Neutrophil (primary cell): ENCODE measurements around the gene SUMF1.

Experiments
- H3K27ac ChIP-seq: fragments of 200-600 bp; sonication (generic); 2 replicates; pipeline ENCODE4 v1.5.1; 2016; ENCODE audit warnings: mild to moderate bottlenecking, moderate library complexity
- H3K27me3 ChIP-seq: fragments of 200-600 bp; sonication (generic); 2 replicates; pipeline ENCODE4 v1.6.0; 2016; ENCODE audit warnings: mild to moderate bottlenecking
- H3K36me3 ChIP-seq: fragments of 200-600 bp; sonication (generic); 2 replicates; pipeline ENCODE4 v1.5.1; 2017
- H3K4me1 ChIP-seq, 2 experiments: fragments of 200-600 bp in 1 of 2; sonication (generic) in 1 of 2; 1 replicate in 1 of 2; 2 replicates in 1 of 2; pipeline versions ENCODE4 v1.5.1 to v1.6.1; 2013 to 2016; ENCODE audit warnings: low read depth in 1 of 2, low read length in 1 of 2, mild to moderate bottlenecking in 1 of 2, moderate library complexity in 1 of 2; ENCODE audit not compliant: control insufficient read depth in 1 of 2, insufficient read depth in 1 of 2
- H3K4me3 ChIP-seq, 2 experiments: fragments of 200-600 bp in 1 of 2; sonication (generic) in 1 of 2; 1 replicate in 1 of 2; 2 replicates in 1 of 2; pipeline ENCODE4 v1.5.1; 2013 to 2016; ENCODE audit warnings: low read depth in 1 of 2, low read length in 1 of 2, mild to moderate bottlenecking in 1 of 2, moderate library complexity in 1 of 2
- H3K9me3 ChIP-seq: fragments of 200-600 bp; sonication (generic); 2 replicates; pipeline ENCODE4 v1.5.1; 2016
- CTCF ChIP-seq: fragments of 200-600 bp; sonication (generic); IDR thresholded peaks from 2 replicates; pipeline ENCODE4 v1.5.1; 2016; ENCODE audit warnings: antibody characterized with exemption

Gene SUMF1

GRCh38 chr3:4417449-4417848 lies 49.6 kb downstream of the SUMF1 start:
- TF ChIP-seq CTCF, result no peak
- Histone ChIP-seq H3K4me1 (peaks cover 0 to 3% of the 10 kb centered on the region in 2 experiments), H3K27ac (no peak overlapping the region)

GRCh38 chr3:4416961-4417360 lies 50.1 kb downstream of the SUMF1 start:
- H3K9me3 ChIP-seq, result no peaks in the 10 kb centered on the region
- no peak overlapping the region for H3K4me3 ChIP-seq
- peaks cover 0 to 3% of the 10 kb centered on the region in 2 experiments for H3K4me1 ChIP-seq
- H3K27me3 ChIP-seq, result no peaks in the 10 kb centered on the region
- H3K36me3 ChIP-seq, result peaks cover 51% of the 10 kb centered on the region
- H3K27ac ChIP-seq, result no peak overlapping the region
- no peak for TF ChIP-seq CTCF

More at GRCh38 chr3:4417449-4417848, 49.6 kb downstream of the SUMF1 start:
- H3K4me3 ChIP-seq, result no peak overlapping the region
- H3K27me3 ChIP-seq, result no peaks in the 10 kb centered on the region
- peaks cover 51% of the 10 kb centered on the region for H3K36me3 ChIP-seq
- H3K9me3 ChIP-seq, result no peaks in the 10 kb centered on the region

GRCh38 chr3:4416427-4416945 lies 50.6 kb downstream of the SUMF1 start:
- Histone ChIP-seq H3K27ac (no peak overlapping the region), H3K36me3 (peaks cover 51% of the 10 kb centered on the region), H3K9me3 (no peaks in the 10 kb centered on the region), H3K4me3 (no peak overlapping the region), H3K4me1 (peaks cover 0 to 3% of the 10 kb centered on the region in 2 experiments), H3K27me3 (no peaks in the 10 kb centered on the region)
- no peak for TF ChIP-seq CTCF

- no peaks in the 10 kb centered on the region for H3K4me1 ChIP-seq
- H3K4me3 ChIP-seq, result no peak overlapping the region
- no peak overlapping the region for H3K27ac ChIP-seq
- H3K27me3 ChIP-seq, result no peaks in the 10 kb centered on the region
- no peak for TF ChIP-seq CTCF
- peaks cover 62% of the 10 kb centered on the region for H3K36me3 ChIP-seq
- H3K9me3 ChIP-seq, result no peaks in the 10 kb centered on the region
Measured at GRCh38 chr3:4413467-4413866, 53.6 kb downstream of the SUMF1 start.

GRCh38 chr3:4411833-4412232 lies 55.2 kb downstream of the SUMF1 start:
- Histone ChIP-seq H3K4me3 (no peak overlapping the region), H3K4me1 (no peaks in the 10 kb centered on the region), H3K36me3 (peaks cover 54% of the 10 kb centered on the region), H3K27me3 (no peaks in the 10 kb centered on the region), H3K27ac (no peak overlapping the region), H3K9me3 (no peaks in the 10 kb centered on the region)
- no peak for TF ChIP-seq CTCF

- Histone ChIP-seq H3K4me3 (no peak overlapping the region), H3K4me1 (no peaks in the 10 kb centered on the region), H3K27me3 (no peaks in the 10 kb centered on the region), H3K9me3 (no peaks in the 10 kb centered on the region), H3K27ac (no peak overlapping the region), H3K36me3 (peaks cover 51% of the 10 kb centered on the region)
- no peak for TF ChIP-seq CTCF
Measured at GRCh38 chr3:4411236-4411635, 55.8 kb downstream of the SUMF1 start.
